Activated T-helper 2 cell treated with anti-CD3 and anti-CD28 coated beads, Interferon-gamma antibody, Interleukin-2, Interleukin-4, amounts not matched to agents 10 μg/mL and 5 μg/mL and 100 μg/mL, durations not matched to agents 14 hours and 24 hours and 36 hours (primary cell): ENCODE results near the gene LSM14B. TPM values are rescaled to one million over a fixed set of nuclear protein-coding genes. Genes with fewer than 3 reads are reported as not detected.
"Not testable (repeated sequence)": the region's sequence is repeated elsewhere in the genome, so short reads cannot be mapped to it uniquely, and the experiment has no call there.

ENCODE experiments used
- DNase-seq: peaks from one replicate; pipeline ENCODE4 v3.0.0; 2021; ENCODE audit warnings: low spot score
- H3K27ac Mint-ChIP-seq: one replicate; pipeline ENCODE4 v1.8.0; 2021; ENCODE audit warnings: mixed read lengths
- H3K27me3 Mint-ChIP-seq: one replicate; pipeline ENCODE4 v1.8.0; 2021; ENCODE audit warnings: low read depth, mixed read lengths
- H3K36me3 Mint-ChIP-seq: one replicate; pipeline ENCODE4 v1.8.0; 2021; ENCODE audit warnings: low read depth, mixed read lengths
- H3K4me1 Mint-ChIP-seq: one replicate; pipeline ENCODE4 v1.8.0; 2021; ENCODE audit warnings: low read depth, mixed read lengths
- H3K4me3 Mint-ChIP-seq: one replicate; pipeline ENCODE4 v1.8.0; 2021; ENCODE audit warnings: low read depth, mild to moderate bottlenecking, moderate library complexity, mixed read lengths
- H3K9me3 Mint-ChIP-seq: one replicate; pipeline ENCODE4 v1.8.0; 2021; ENCODE audit warnings: mixed read lengths
- intact Hi-C: fragments of 100-400 bp; cut with micrococcal nuclease; formaldehyde crosslinking; loops from one replicate; pipeline ENCODE4 v1.15.1; 2023
- total RNA-seq: library from RNA; stranded (reverse); gene quantifications from 2 replicates; pipeline ENCODE4 v1.2.3, GENCODE V29; 2022

LSM14B gene
- 42.9 and 45.0 TPM in 2 replicates for total RNA-seq

GRCh38 chr20:62121776-62122653 is at the start of gene LSM14B:
TSS of gene LSM14B (plus strand) at chr20:62122475. CDS start at chr20:62122667, 192 bp downstream.
- peak; percentile 94 for DNase-seq
- Mint-ChIP-seq H3K4me1 (peaks cover 30% of the 10 kb centered on the region), H3K4me3 (peak within 1 kb of the TSS; percentile 86), H3K27me3 (no peaks in the 10 kb centered on the region), H3K9me3 (no peaks in the 10 kb centered on the region), H3K36me3 (peaks cover 26% of the 10 kb centered on the region), H3K27ac (peak within 1 kb of the TSS; percentile 88)
- intact Hi-C loops, result loop anchor here (1.0 to 5.0 kb wide), 5 partner anchors 21 to 180 kb away; partner anchors contain the start of genes ADRM1, MTG2, OSBPL2 and PSMA7

GRCh38 chr20:62073323-62073722 is 49.0 kb upstream of the LSM14B start:
- Mint-ChIP-seq H3K9me3 (peaks cover 41% of the 10 kb centered on the region), H3K27me3 (peaks cover 7% of the 10 kb centered on the region), H3K27ac (no peak overlapping the region), H3K4me1 (no peaks in the 10 kb centered on the region), H3K36me3 (peaks cover 4% of the 10 kb centered on the region), H3K4me3 (no peak overlapping the region)
- no peak for DNase-seq
- intact Hi-C loops, result no loop called here

- Mint-ChIP-seq H3K27me3 (no peaks in the 10 kb centered on the region), H3K36me3 (peaks cover 4% of the 10 kb centered on the region), H3K4me3 (no peak overlapping the region), H3K4me1 (no peaks in the 10 kb centered on the region), H3K9me3 (peaks cover 37% of the 10 kb centered on the region), H3K27ac (no peak overlapping the region)
- no peak for DNase-seq
- intact Hi-C loops, result no loop called here
Measured at GRCh38 chr20:62079166-62079565, 43.1 kb upstream of the LSM14B start.

DNA sequence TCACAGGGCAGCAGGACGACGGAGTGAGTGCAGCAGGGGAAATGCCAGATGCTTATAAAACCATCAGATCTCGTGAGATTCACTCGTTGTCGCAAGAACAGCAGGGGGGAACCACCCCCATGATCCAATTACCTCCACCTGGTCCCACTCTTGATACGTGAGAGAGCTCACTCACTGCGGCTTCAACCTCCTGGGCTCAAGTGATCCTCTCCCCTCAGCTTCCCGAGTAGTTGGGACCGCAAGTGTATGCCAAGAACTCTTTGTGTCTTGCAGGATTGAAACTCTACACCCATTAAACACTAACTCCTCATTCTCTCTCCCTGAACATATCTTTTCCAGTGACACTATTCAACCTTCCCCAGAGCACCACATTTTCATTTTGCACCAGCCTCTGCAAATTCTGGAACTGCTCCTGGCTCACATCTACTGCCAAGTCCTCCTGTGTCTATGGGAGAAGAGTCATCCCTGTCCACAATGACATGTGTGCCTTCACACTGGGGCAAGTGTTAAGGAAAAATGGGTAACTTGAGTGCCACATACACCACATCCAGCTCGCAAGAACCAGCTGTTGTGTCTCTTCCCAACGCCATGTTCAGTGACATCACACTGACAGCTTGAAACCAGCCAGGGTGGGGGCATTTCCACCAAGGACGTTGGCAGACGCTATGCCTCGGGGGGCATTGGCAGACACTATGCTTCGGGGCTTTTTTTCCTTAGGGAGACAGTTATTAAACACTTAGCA is 41.9 kb upstream of the LSM14B start:
- no peak for DNase-seq
- H3K4me1 Mint-ChIP-seq, result no peaks in the 10 kb centered on the region
- intact Hi-C loops, result no loop called here
- peaks cover 4% of the 10 kb centered on the region for H3K36me3 Mint-ChIP-seq
- H3K27ac Mint-ChIP-seq, result no peak overlapping the region
- no peak overlapping the region for H3K4me3 Mint-ChIP-seq
- no peaks in the 10 kb centered on the region for H3K27me3 Mint-ChIP-seq
- peaks cover 28% of the 10 kb centered on the region for H3K9me3 Mint-ChIP-seq

DNA sequence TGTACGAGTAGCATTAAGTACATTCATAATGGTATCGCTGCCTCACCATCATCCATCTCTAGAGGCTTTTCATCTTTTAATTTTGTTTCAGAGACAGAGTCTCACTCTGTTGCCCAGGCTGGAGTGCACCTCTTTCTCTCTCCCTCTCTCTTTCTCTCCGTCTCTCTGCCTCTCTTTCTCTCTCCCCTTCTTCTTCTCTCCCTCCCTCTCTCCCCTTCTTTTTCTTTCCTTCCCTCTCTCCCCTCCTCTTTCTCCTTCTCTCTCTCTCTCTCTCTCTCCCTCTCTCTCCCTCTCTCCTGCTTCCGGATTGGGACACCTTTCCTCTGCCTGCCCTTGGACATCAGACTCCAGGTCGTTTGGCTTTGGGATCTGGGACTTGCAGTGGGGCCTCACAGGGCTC is 39.0 kb upstream of the LSM14B start:
- H3K4me3 Mint-ChIP-seq, result no peak overlapping the region
- intact Hi-C loops, result no loop called here
- no peaks in the 10 kb centered on the region for H3K36me3 Mint-ChIP-seq
- H3K4me1 Mint-ChIP-seq, result no peaks in the 10 kb centered on the region
- peaks cover 15% of the 10 kb centered on the region for H3K9me3 Mint-ChIP-seq
- H3K27ac Mint-ChIP-seq, result no peak overlapping the region
- no peaks in the 10 kb centered on the region for H3K27me3 Mint-ChIP-seq
- no peak for DNase-seq

- H3K27ac Mint-ChIP-seq, H3K27me3 Mint-ChIP-seq, H3K4me1 Mint-ChIP-seq, H3K9me3 Mint-ChIP-seq, DNase-seq, H3K4me3 Mint-ChIP-seq, H3K36me3 Mint-ChIP-seq, intact Hi-C loops: not testable (repeated sequence)
Measured at GRCh38 chr20:62084224-62084623, 38.1 kb upstream of the LSM14B start.

GRCh38 chr20:62085206-62085605 is 37.1 kb upstream of the LSM14B start:
- intact Hi-C loops, result no loop called here
- H3K27ac Mint-ChIP-seq, result no peak overlapping the region
- no peaks in the 10 kb centered on the region for H3K27me3 Mint-ChIP-seq
- no peaks in the 10 kb centered on the region for H3K4me1 Mint-ChIP-seq
- no peaks in the 10 kb centered on the region for H3K36me3 Mint-ChIP-seq
- DNase-seq, result no peak
- peaks cover 8% of the 10 kb centered on the region for H3K9me3 Mint-ChIP-seq
- no peak overlapping the region for H3K4me3 Mint-ChIP-seq

DNA sequence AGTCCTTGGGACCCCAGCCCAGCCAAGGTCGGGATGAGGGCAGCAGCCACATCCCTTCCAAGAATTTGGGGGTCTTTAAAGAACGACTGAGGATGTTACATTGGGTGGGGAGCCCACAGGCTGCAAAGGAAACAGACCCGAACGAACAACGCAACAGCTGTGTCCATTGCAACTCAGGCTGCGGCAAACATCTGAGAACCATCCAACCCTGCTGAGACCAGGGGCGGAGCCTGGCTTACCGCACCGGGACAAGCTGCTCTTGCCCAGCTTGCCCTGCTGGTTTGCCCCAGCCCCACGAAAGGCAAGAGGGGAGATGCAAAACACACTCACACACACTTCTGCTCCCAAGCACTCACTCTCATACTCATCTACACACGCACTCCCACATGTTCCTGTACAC is 35.0 kb upstream of the LSM14B start:
- H3K4me3 Mint-ChIP-seq, result no peak overlapping the region
- no peaks in the 10 kb centered on the region for H3K4me1 Mint-ChIP-seq
- H3K36me3 Mint-ChIP-seq, result no peaks in the 10 kb centered on the region
- H3K27me3 Mint-ChIP-seq, result no peaks in the 10 kb centered on the region
- peaks cover 7% of the 10 kb centered on the region for H3K9me3 Mint-ChIP-seq
- no peak overlapping the region for H3K27ac Mint-ChIP-seq
- intact Hi-C loops, result no loop called here
- no peak for DNase-seq

DNA sequence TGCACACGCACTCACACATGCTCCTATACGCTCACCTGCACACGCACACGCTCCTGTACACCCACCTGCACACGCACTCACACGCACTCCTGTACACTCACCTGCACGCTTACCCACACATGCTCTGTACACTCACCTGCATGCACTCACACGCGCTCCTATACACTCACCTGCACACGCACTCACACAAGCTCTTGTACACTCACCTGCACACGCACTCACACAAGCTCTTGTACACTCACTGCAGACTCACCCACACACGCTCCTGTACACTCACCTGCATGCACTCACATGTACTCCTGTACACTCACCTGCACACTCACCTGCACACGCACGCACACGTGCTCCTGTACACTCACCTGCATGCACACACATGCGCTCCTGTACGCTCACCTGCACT is 34.6 kb upstream of the LSM14B start:
- no peaks in the 10 kb centered on the region for H3K27me3 Mint-ChIP-seq
- no peaks in the 10 kb centered on the region for H3K4me1 Mint-ChIP-seq
- no peaks in the 10 kb centered on the region for H3K36me3 Mint-ChIP-seq
- no peak overlapping the region for H3K27ac Mint-ChIP-seq
- H3K4me3 Mint-ChIP-seq, result no peak overlapping the region
- intact Hi-C loops, result no loop called here
- H3K9me3 Mint-ChIP-seq, result peaks cover 7% of the 10 kb centered on the region
- DNase-seq, result no peak

DNA sequence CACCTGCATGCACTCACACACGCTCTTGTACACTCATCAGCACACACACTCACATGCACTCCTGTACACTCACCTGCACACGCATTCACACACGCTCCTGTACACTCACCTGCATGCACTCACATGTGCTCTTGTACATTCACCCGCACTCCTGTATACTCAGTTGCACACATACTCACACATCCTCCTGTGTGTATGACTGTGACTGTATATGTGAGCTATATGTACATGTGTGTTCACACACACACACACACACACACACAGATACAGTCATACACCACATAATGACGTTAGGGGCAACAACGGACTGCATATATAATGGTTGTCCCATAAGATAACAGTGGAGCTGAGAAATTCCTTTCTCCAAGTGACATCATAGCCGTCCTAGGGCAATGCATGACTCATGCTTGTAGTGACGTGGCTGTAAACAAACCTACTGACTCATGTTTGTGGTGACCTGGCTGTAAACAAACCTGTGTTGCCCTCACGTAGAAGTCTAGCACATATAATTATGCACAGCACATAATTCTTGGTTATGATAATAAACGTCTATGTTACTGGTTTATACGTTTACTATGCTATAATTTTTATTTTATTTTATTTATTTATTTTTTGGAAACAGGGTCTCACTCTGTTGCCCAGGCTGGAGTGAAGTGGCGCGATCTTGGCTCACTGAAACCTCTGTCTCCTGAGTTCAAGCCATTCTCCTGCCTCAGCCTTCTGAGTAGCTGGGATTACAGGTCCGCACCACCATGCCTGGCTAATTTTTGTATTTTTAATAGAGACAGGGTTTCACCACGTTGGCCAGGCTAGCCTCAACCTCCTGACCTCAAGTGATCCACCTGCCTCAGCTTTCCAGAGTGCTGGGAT is 33.8 kb upstream of the LSM14B start:
- DNase-seq, result no peak
- intact Hi-C loops, result no loop called here
- no peak overlapping the region for H3K27ac Mint-ChIP-seq

GRCh38 chr20:62089393-62089792 is 32.9 kb upstream of the LSM14B start:
- Mint-ChIP-seq H3K4me3 (no peak overlapping the region), H3K9me3 (peaks cover 14% of the 10 kb centered on the region), H3K27ac (no peak overlapping the region), H3K36me3 (no peaks in the 10 kb centered on the region), H3K27me3 (no peaks in the 10 kb centered on the region), H3K4me1 (no peaks in the 10 kb centered on the region)
- intact Hi-C loops, result no loop called here
- DNase-seq, result no peak

More for the DNA sequence above, 33.8 kb upstream of the LSM14B start:
- Mint-ChIP-seq H3K36me3 (no peaks in the 10 kb centered on the region), H3K9me3 (peaks cover 11% of the 10 kb centered on the region), H3K27me3 (no peaks in the 10 kb centered on the region), H3K4me1 (no peaks in the 10 kb centered on the region), H3K4me3 (no peak overlapping the region)
